HuH-7 (cell line): ENCODE data around the gene KATNAL2.

Source experiments
- DNase-seq: peaks from one replicate; pipeline ENCODE4 v3.0.0; 2011; ENCODE audit warnings: low spot score

The KATNAL2 gene

GRCh38 chr18:46917108-46917802, at the start of gene KATNAL2, which contains the start of gene PIAS2:
KATNAL2 (plus strand) TSS chr18:46917602; CDS start chr18:46946873, 29,271 bp downstream.
PIAS2 (minus strand) TSS chr18:46917507; CDS start chr18:46917345, 162 bp downstream.
- peak; percentile 50 for DNase-seq

GRCh38 chr18:46868169-46868921, 49.1 kb upstream of the KATNAL2 start:
- DNase-seq = no peak

GRCh38 chr18:46877329-46877987, 39.9 kb upstream of the KATNAL2 start:
- DNase-seq = no peak

GRCh38 chr18:46883180-46883579, 34.2 kb upstream of the KATNAL2 start:
- DNase-seq = no peak

GRCh38 chr18:46886893-46887292, 30.5 kb upstream of the KATNAL2 start:
- DNase-seq = no peak

GRCh38 chr18:46888965-46889364, 28.4 kb upstream of the KATNAL2 start:
- no peak for DNase-seq

GRCh38 chr18:46891742-46892214, 25.6 kb upstream of the KATNAL2 start:
- DNase-seq = no peak

GRCh38 chr18:46892842-46893241, 24.6 kb upstream of the KATNAL2 start:
- DNase-seq = no peak

GRCh38 chr18:46893360-46893759, 24.0 kb upstream of the KATNAL2 start:
- DNase-seq = peak; percentile 27

GRCh38 chr18:46894124-46894523, 23.3 kb upstream of the KATNAL2 start:
- no peak for DNase-seq

- DNase-seq = no peak
These were observed 18.0 kb upstream of the KATNAL2 start for GRCh38 chr18:46899274-46899948.

GRCh38 chr18:46903406-46903805, 14.0 kb upstream of the KATNAL2 start:
- no peak for DNase-seq

- no peak for DNase-seq
These were observed 7.9 kb upstream of the KATNAL2 start for GRCh38 chr18:46909497-46909896.

- no peak for DNase-seq
These were observed 6.5 kb upstream of the KATNAL2 start for GRCh38 chr18:46910856-46911255.

GRCh38 chr18:46915800-46916550, 1.4 kb upstream of the KATNAL2 start:
- DNase-seq = no peak

- no peak for DNase-seq
These were observed 773 bp upstream of the KATNAL2 start for GRCh38 chr18:46916551-46917107.

GRCh38 chr18:46917803-46918600, 600 bp downstream of the KATNAL2 start:
- DNase-seq = no peak

GRCh38 chr18:46920067-46920466, 2.7 kb downstream of the KATNAL2 start:
- no peak for DNase-seq

GRCh38 chr18:46920653-46921052, 3.3 kb downstream of the KATNAL2 start:
- no peak for DNase-seq

GRCh38 chr18:46939337-46939963, 22.0 kb downstream of the KATNAL2 start:
- DNase-seq = no peak
